Stimulated activated CD4-positive, alpha-beta T cell treated with anti-CD3 and anti-CD28 coated beads, TNF-alpha, amount 100 ng/mL, for 48 hours (primary cell): ENCODE measurements around the gene DSE.

Experiments used
- DNase-seq, 3 donors: peaks; one replicate each; pipeline ENCODE4 v3.0.0-alpha.2; 2020; ENCODE audit warnings: low read depth in 3 of 3

DSE gene

DNA sequence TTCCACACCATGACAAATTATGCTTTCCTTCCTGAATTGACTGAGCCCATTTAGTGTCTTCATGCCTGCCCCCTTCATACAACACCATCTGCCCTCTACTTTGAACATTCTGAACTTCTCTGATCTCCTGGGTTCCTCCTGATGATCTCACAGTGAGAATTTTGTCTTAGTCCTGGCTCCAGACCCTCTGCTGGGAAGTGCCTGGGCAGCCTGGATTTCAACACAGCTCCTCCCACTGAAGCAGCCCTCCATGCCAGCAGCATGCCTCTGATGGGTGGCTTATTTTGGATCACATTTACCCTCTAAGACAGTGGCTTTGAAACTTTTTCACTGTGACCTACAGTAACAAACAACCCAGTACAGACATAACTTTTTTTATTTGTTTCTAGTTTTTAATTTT, 41.5 kb downstream of the DSE start:
- DNase-seq: no peak

DNA sequence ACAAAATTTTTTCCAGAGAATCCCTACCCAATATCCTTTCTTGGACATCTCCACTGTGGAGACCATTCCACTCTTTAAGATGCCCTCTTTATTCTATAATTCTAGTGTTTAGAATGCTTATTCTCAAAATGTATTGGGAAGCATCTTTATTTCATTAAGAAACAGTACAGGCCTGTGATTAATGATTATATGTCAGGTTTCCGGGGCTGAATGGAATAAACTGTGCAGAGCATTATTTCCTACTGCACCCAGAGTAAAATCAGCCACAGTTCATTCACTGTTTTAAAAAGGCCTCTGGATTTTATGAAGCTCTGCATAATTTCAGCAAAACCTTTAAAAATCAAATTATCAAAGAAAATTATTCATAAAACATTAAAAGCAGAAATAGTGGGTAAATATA, 42.6 kb downstream of the DSE start:
- DNase-seq: no peak

DNA sequence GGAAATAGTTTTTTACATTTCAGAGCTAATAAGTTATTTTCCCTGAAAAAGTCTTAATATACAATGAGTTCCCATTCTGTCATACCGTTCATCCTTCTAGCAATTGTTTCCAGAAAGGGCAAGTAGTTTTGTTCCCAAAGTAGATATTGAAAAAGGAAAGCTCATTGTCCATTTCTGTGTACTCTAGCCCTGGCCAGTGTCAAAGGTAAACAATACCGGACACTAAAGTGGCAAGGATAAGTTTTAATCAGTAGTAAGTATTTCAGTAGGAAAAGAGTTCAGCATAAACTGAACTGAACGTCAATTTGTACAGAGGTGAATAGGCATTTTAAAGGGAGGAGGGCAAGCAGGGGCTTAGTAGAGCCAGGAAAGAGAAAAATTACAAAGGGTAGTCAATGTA, 46.9 kb downstream of the DSE start:
- DNase-seq: no peak

DNA sequence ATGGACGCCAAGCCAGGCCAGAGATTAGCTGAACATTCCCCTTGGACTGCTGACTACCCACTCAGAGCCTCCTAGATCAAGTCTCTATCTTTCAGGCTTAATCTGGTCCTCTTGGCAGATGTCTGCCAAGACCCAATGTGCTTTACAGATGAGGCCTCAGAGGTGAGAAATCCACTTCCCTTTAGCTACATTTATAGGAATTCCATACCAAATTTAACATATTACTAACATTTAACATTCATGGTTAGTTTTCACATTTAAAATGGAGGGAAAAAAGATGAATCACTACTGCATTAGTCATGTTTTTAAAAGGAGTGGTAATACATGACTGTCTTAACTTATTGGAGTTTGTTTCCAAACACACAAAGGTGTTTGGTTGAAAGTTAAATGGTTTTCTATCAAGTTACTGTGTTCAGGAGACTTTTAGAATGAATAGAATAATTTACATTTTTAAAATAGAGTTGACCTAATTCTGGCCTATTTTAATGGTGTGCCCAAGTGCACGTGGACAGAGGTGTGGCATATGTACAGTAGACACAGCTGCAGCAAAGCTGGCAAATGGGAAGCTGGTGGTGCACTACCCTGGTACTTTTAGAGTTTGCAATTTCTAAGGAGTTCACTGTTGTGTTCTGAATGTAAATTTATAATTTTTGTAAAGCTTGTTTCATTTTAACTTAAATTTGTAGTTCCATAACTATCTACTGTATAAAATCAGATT, 48.5 kb downstream of the DSE start:
- no peak for DNase-seq

DNA sequence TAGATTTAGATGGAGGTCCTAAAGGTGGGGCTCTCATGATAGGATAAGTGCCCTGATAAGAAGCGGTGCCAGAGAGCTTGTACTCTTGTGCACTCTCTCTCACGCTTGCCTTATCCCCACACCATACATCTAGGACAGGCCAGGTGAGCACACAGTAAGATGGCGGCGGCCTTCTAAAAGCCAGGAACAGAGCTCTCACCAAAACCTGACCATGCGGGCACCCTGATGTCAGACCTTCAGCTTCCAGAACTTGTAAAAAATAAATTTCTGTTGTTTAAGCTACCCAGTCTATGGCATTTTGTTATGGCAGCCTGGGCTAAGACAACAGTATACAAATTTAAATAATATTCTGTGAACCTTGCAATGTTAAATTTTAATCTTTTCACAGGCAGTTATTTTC, 49.6 kb downstream of the DSE start:
- DNase-seq: no peak

DNA sequence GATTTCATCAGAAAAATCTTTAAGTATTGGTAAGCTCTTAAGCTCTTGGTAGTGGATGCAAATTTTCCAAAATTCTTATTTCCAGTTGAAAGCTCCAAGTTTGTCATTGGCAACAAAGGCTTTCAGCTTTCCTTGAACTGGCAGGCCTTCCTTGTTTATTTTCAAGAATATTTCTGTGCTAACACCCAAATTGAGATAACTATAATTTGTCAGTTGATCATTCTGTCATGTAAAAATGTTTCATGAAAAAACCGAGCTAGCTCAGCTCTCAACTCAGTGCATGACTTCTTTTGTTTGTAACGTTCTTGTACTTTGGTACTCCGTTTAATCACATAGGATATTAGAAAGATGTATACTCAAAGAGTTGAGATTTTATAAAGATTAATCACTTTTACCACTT, 51.5 kb downstream of the DSE start:
- DNase-seq: no peak

DNA sequence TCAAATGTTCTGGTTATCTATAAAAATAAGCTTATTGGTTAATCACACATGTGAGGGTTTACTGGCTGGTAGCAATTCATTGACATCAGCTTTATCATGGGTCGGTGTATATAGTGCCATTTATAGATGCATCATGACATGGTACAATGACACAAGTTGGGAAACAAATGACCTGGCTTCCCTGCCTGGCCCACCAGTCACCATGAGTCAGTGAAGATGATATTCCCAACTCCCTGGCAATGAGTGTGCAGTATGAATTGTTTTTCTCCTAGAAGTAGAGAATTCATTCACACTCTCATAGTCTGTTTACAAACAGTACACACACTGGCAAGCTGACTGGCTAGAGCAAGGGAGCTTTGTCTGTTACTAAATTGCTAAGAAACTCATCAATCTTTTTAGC, 53.3 kb downstream of the DSE start:
- no peak for DNase-seq

DNA sequence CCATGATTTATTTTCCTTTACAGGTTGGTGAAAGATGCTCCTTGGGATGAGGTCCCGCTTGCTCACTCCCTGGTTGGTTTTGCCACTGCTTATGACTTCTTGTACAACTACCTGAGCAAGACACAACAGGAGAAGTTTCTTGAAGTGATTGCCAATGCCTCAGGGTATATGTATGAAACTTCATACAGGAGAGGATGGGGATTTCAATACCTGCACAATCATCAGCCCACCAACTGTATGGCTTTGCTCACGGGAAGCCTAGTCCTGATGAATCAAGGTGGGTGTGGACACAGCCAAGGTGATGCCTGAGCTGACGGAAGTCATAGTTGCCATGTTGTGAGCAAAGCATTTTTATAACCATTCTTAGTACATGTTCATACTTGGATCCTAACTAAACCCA, 55.8 kb downstream of the DSE start:
- DNase-seq: no peak

DNA sequence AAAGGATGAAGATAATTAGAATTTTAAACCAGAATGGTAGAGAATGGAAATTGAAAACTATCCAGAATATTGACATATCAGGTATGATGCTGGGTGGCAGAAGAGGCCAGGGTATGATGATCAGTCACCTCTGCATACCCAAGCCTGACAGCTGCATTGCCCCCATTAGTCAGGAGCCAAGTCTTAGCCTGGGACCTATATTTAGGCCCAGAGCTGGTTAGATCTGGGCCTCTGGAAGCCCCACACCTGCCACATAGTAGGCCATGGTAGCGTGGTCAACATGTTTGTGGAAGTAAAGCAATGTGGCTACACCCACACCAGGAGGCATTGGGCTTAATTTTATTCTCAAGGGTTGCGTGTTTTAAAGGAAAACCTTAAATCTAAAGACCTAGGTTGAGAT, 58.4 kb downstream of the DSE start:
- DNase-seq: no peak

DNA sequence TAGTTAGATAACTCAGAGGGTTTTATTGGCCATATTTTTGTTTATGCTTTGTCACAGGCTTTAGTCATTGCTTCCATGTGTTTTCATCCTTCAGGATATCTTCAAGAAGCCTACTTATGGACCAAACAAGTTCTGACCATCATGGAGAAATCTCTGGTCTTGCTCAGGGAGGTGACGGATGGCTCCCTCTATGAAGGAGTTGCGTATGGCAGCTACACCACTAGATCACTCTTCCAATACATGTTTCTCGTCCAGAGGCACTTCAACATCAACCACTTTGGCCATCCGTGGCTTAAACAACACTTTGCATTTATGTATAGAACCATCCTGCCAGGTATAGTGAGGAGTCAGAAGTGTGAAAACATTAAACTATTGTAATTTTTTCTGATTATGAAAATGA, 60.1 kb downstream of the DSE start:
- no peak for DNase-seq

DNA sequence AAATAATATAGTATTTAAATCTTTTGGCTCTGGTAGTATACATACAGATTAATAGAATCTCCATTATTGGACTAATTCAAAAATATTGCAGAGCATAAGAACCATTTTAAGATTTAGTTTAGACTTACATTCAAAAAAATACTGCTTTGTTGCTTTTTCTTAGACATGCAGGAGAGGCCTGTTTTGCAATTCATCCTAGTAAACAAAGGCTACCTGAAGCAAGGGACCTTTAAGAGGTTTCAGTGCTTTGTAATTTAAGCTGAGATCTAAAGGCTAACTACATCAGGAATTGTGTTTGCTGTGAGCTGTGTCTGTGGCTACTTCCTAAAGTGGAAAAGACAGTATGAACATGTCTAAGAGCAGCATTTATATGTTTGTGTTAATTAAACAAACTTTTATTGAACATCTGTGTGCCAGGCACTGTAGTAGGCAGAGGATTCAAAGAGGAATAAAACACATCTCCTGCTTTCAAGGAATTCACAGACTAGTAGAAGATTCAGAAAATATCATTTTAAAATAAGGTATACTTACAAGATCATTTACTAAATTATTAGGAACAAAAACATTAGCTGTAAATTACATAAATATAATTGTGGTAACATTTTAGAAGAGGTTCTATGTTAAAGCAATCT, 61.3 kb downstream of the DSE start:
- no peak for DNase-seq

DNA sequence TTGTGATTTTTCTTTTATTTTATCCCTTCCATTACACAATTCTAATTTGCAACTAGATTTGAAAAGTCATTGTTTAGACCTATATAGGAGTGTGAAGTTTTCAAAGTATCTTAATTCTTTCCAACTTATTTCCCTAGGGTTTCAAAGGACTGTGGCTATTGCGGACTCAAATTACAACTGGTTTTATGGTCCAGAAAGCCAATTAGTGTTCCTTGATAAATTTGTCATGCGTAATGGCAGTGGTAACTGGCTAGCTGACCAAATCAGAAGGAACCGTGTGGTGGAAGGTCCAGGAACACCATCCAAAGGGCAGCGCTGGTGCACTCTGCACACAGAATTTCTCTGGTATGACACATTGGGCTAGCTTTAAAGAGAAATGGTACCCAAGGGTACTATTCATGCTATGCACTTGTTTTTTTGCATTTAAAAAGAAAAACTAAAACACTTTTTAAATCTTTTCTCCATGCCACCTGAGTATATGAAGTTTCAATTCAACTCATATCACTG, 62.5 kb downstream of the DSE start:
- no peak for DNase-seq

DNA sequence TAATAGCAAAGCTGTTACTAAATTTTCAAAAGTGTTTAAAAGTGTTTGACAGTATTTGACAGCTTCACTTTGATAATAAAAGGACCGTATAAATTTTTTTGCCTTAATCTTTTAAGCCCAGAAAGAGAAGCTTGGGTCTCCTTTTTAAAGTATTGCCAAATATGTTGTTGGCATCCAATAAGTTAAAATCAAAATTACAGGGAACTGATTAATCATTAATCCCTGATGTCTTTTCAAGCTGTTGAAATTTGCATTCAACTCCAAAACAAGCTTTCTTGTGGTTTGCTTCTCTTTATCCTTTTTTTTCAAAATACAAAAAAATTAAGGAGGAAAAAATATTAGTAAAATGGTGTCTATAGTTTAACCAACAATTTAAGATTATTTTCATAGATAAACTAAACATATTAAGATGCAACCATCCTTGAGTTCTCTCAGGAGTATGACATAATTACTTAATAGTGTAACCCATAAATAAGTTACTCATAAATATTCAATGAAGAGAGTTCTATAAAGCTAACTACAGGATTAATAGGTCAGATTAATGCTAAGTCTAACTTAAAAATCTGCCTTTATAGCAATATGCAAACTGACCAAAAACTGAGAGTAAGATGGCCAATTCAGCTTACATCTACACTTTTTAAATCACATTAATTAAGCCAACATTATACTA, 63.4 kb downstream of the DSE start:
- DNase-seq: no peak

DNA sequence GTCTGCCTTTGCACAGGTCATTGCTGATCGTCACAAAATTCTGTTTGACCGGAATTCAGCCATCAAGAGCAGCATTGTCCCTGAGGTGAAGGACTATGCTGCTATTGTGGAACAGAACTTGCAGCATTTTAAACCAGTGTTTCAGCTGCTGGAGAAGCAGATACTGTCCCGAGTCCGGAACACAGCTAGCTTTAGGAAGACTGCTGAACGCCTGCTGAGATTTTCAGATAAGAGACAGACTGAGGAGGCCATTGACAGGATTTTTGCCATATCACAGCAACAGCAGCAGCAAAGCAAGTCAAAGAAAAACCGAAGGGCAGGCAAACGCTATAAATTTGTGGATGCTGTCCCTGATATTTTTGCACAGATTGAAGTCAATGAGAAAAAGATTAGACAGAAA, 65.8 kb downstream of the DSE start:
- DNase-seq: no peak

DNA sequence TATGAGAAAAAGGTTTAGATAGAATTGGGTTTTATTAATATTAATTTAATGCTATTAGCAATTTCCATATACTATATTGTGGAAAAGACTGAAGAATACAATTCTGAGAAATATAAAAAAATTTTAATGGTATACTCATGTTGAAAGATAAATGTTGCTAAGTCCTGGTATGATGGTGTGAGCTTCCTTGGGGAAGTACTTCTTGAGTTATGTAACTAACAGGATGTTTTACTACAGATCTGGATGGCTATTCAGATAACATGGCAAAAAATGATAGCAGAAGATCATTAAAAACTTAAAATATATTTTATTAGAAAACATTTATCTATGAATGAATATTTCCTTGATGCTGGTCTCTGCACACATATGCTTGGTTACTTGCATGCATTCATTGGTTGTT, 66.9 kb downstream of the DSE start:
- DNase-seq: no peak

DNA sequence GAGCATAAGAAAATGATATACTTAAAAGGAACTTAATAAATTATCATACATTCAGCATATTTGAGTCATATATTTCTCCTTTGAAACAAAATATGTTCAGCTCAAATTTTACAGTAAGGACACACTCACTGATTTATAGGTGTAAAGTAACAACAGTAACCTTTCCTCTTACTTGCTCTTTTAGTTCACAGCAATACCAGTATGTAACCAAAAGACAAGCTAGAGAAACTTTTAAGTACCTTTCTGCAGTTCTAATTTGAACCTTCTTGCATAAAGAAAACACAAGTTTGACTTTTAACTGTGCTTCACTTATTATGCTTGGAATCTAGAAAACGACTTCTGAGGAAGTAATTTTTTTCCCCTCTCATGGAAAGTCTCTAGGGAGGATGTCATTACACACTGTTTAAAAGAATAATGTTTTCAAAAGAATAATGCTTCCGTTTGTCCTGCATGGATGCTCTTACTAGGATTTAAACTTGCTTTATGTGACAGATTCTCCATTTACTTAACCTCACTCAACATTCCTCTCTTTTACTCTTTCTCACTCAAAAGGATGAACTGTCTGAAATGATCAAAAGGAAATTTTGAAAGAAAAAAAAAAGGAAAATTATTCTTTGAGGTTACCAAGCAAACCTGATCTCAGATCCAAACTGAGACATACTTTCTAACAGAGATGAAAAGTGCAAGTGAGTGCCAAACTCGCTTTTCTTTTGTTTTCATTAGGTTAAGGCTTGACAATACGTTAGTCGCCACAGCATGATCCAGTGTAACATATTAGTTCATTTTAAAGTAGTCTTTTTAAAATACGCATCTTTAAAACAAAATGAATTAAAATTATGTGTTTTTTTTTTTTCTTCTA, 68.1 kb downstream of the DSE start:
- no peak for DNase-seq

DNA sequence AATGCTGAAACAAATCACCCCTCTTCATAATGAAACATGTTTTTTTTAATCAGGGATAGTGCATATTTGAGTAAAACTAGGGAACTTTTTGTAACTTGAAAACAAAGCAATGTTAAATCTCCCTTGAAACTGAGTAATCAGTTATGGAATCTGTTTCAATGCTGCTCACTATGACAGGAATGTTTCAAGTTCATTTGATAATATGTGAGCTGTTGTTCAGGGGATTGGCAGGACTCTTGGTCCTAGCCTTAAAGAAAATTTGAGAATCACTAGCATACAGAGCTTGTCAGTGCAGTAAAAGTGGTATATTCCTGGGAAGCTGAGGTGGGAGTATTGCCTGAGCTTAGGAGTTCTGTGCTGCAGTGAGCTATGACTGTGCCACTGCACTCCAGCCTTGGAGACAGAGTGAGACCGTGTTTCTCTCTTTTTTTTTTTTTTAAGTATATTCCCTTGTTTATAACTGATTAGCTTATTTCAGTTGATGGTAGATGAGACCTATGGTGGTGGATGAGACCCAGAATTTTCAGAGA, 68.8 kb downstream of the DSE start:
- no peak for DNase-seq

DNA sequence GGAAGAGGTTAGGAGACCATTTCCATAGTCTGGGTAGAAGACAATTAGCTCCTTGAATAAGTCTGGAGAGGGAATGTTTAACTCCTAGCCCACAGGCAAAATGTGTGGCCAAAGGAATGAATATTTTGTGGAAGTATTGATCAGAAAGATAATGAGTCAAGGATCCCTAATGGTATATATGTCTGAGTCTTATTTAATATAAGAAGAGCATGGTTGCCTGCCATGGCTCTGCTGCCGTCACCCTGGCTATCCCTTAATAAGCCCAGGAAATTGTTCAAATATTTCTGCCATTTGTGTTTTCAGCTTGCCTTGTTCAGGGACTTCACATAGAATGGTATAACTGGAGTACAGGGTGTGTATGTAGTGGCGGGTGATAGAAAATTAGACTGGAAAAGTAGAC, 72.4 kb downstream of the DSE start:
- DNase-seq: no peak

DNA sequence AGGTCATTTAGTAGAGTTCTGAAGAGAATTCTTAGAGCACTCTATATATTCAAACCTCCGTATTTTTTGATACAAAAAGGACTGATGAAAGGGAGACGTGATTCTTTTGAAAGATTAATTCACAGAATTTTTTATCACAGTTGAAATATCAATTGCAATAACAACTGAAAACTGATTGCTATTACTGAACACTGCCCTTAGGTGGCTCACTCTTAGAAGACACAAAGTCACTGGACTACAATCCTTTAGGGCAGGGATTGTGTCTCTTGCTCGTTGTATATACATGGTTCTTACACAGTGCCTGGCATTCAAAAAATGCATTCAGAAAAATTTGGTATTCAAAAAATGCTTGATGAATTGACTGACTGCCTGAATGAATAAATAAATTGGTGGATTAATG, 73.3 kb downstream of the DSE start:
- DNase-seq: no peak

DNA sequence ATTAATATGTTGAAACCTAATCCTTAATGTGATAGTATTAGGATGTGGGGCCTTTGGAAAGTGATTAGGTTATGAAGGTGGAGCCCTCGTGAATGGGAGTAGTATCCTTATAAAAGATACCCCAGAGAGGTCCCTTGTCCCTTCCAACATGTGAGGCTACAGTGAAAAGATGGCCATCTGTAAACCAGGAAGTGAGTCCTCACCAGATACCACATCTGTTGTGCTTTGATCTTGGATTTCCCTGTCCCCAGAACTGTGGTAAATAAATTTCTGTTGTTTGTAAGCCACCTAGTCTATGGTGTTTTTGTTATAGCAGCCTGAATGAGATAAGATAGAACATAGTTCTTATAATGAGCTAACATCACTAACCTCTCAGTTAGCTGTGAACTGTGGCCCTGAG, 73.8 kb downstream of the DSE start:
- no peak for DNase-seq

DNA sequence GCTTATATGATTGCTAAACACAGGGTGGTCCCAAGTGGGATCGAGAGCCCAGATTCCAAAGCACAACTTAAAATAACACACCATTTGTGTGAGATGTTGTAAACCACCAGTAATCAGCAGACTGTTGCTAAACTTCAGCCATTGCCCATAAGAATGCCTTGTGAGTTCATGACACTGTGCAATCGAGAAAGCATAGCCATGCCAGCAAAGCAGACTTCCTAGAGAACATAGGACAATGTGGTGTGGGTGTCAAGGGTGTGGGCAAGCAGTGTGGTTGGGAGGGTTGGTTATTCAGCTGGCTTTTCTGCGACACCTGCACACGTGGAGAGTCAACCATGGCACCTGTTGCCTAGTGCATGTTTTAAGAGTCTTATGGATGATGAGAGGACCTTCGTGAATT, 74.4 kb downstream of the DSE start:
- no peak for DNase-seq

DNA sequence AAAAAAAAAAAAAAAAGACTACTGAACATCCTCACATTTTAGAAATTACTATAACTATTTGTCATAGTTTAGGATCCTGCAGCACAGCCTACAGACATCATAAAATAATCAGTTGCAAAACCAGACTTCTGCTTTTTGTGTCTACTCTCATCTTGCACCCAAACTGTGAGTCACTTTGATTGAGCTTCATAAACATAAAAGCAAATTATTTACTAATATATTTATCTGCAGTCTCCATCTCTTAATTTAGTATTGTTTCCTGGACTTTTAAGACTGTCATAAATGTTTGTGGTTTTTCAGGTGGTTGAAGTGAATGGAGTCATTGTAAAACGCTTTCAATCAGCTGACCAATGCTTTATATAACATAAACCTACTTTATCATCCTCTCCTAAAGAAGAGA, 75.7 kb downstream of the DSE start:
- DNase-seq: no peak
